KMS-11 (cell line): ENCODE data around the gene CDK17.
"Not testable (repeated sequence)": the region's sequence is repeated elsewhere in the genome, so short reads cannot be mapped to it uniquely, and the experiment has no call there.

Experiments
- H2AFZ ChIP-seq: fragments of 200-600 bp; sonication (generic); 2 replicates; pipeline ENCODE4 v1.6.1; 2016; ENCODE audit warnings: antibody characterized with exemption, mixed run types, low read depth
- H3K27ac ChIP-seq: fragments of 200-600 bp; sonication (generic); 2 replicates; pipeline ENCODE4 v1.6.1; 2016; ENCODE audit warnings: mild to moderate bottlenecking, mixed run types
- H3K27me3 ChIP-seq: fragments of 200-600 bp; sonication (generic); 2 replicates; pipeline ENCODE4 v1.6.1; 2017; ENCODE audit warnings: mild to moderate bottlenecking, low read depth, mixed run types, moderate library complexity; ENCODE audit not compliant: insufficient read depth
- H3K36me3 ChIP-seq: fragments of 200-600 bp; sonication (generic); 2 replicates; pipeline ENCODE4 v1.6.1; 2017; ENCODE audit warnings: mild to moderate bottlenecking, mixed run types; ENCODE audit not compliant: insufficient read depth
- H3K4me1 ChIP-seq: fragments of 200-600 bp; sonication (generic); 2 replicates; pipeline ENCODE4 v1.6.1; 2016; ENCODE audit warnings: mild to moderate bottlenecking, low read depth, mixed run types; ENCODE audit not compliant: poor library complexity, severe bottlenecking
- H3K4me2 ChIP-seq: fragments of 200-600 bp; sonication (generic); 2 replicates; pipeline ENCODE4 v1.7.0; 2016; ENCODE audit warnings: mild to moderate bottlenecking, mixed run types
- H3K4me3 ChIP-seq: fragments of 200-600 bp; sonication (generic); IDR thresholded peaks from 2 replicates; pipeline ENCODE4 v1.6.1; 2017; ENCODE audit warnings: low read depth, low read length, mixed read lengths; ENCODE audit not compliant: insufficient read depth
- H3K79me2 ChIP-seq: fragments of 200-600 bp; sonication (generic); 2 replicates; pipeline ENCODE4 v1.6.1; 2016; ENCODE audit warnings: low read depth, mixed run types; ENCODE audit not compliant: insufficient read depth
- H3K9ac ChIP-seq: fragments of 200-600 bp; sonication (generic); 2 replicates; pipeline ENCODE4 v1.6.1; 2016; ENCODE audit warnings: mild to moderate bottlenecking, mixed run types
- H4K20me1 ChIP-seq: fragments of 200-600 bp; sonication (generic); 2 replicates; pipeline ENCODE4 v1.6.1; 2016; ENCODE audit warnings: mild to moderate bottlenecking, mixed run types; ENCODE audit not compliant: insufficient read depth
- CTCF ChIP-seq: fragments of 200-600 bp; sonication (generic); conservative IDR thresholded peaks from 2 replicates; pipeline ENCODE4 v1.6.1; 2017; ENCODE audit warnings: low read depth, mild to moderate bottlenecking, antibody characterized with exemption, low read length, moderate library complexity, mixed read lengths

CDK17 gene

GRCh38 chr12:96343347-96343954, 56.8 kb downstream of the CDK17 start:
- H4K20me1 ChIP-seq, result no peaks in the 10 kb centered on the region
- no peaks in the 10 kb centered on the region for H3K36me3 ChIP-seq
- peaks cover 78% of the 10 kb centered on the region for H3K4me1 ChIP-seq
- TF ChIP-seq CTCF, result no peak
- peak overlapping the region; percentile 78 for H3K4me2 ChIP-seq
- H3K27me3 ChIP-seq, result no peaks in the 10 kb centered on the region
- H3K27ac ChIP-seq, result peak overlapping the region; percentile 71
- peak overlapping the region; percentile 19; the same call in 1 of the 2 replicates for H3K9ac ChIP-seq
- peaks cover 70% of the 10 kb centered on the region for H3K79me2 ChIP-seq
- no peak overlapping the region for H3K4me3 ChIP-seq
- H2AFZ ChIP-seq, result no peak overlapping the region

- H3K27ac ChIP-seq, H3K36me3 ChIP-seq, H3K27me3 ChIP-seq, H3K4me3 ChIP-seq, H4K20me1 ChIP-seq, H3K9ac ChIP-seq, H2AFZ ChIP-seq, H3K4me2 ChIP-seq: not testable (repeated sequence)
- Histone ChIP-seq H3K79me2 (peaks cover 62% of the 10 kb centered on the region), H3K4me1 (peaks cover 68% of the 10 kb centered on the region)
Measured at GRCh38 chr12:96339666-96340065, 60.6 kb downstream of the CDK17 start.

- Histone ChIP-seq H3K27ac (no peak overlapping the region), H3K27me3 (no peaks in the 10 kb centered on the region), H3K9ac (no peak overlapping the region), H3K79me2 (peaks cover 56% of the 10 kb centered on the region), H3K4me2 (no peak overlapping the region), H3K36me3 (no peaks in the 10 kb centered on the region), H3K4me1 (peaks cover 68% of the 10 kb centered on the region), H3K4me3 (no peak overlapping the region), H2AFZ (no peak overlapping the region), H4K20me1 (no peaks in the 10 kb centered on the region)
- no peak for TF ChIP-seq CTCF
Measured at GRCh38 chr12:96338852-96339471, 61.3 kb downstream of the CDK17 start.

- Histone ChIP-seq H4K20me1 (no peaks in the 10 kb centered on the region), H3K4me1 (peaks cover 61% of the 10 kb centered on the region), H3K36me3 (no peaks in the 10 kb centered on the region), H3K79me2 (peaks cover 54% of the 10 kb centered on the region), H3K27ac (no peak overlapping the region), H2AFZ (no peak overlapping the region), H3K4me3 (no peak overlapping the region), H3K27me3 (no peaks in the 10 kb centered on the region), H3K4me2 (no peak overlapping the region), H3K9ac (no peak overlapping the region)
- TF ChIP-seq CTCF, result no peak
Measured at GRCh38 chr12:96337953-96338352, 62.3 kb downstream of the CDK17 start.

- Histone ChIP-seq H3K27ac (no peak overlapping the region), H3K4me3 (no peak overlapping the region), H3K79me2 (peaks cover 39% of the 10 kb centered on the region), H3K4me1 (peaks cover 46% of the 10 kb centered on the region), H3K36me3 (no peaks in the 10 kb centered on the region), H2AFZ (no peak overlapping the region), H4K20me1 (no peaks in the 10 kb centered on the region), H3K4me2 (no peak overlapping the region), H3K9ac (no peak overlapping the region), H3K27me3 (no peaks in the 10 kb centered on the region)
- no peak for TF ChIP-seq CTCF
Measured at GRCh38 chr12:96336489-96336888, 63.8 kb downstream of the CDK17 start.
